Stimulated activated naive B cell treated with anti-CD40 and anti-IgM and Interleukin-4, amounts not matched to agents 10 μg/mL and 1 μg/mL and 100 μg/mL, for 72 hours (primary cell): ENCODE results near the gene RAB11FIP5.
"Not testable (repeated sequence)": the region's sequence is repeated elsewhere in the genome, so short reads cannot be mapped to it uniquely, and the experiment has no call there.

ENCODE experiments used
- ATAC-seq, 2 donors: fragments of 150-1000 bp; cut with Tn5 transposase; replicated peaks; 2 replicates each; pipeline ENCODE4 v1.10.0; 2021; ENCODE audit warnings: moderate library complexity in 1 of 2
- DNase-seq: peaks from one replicate; pipeline ENCODE4 v3.0.0; 2021
- H3K27ac Mint-ChIP-seq: one replicate; pipeline ENCODE4 v1.8.0; 2022; ENCODE audit warnings: mild to moderate bottlenecking, mixed read lengths
- H3K27me3 Mint-ChIP-seq, 2 donors: one replicate each; pipeline ENCODE4 v1.8.0; 2022; ENCODE audit warnings: mixed read lengths in 2 of 2
- H3K36me3 Mint-ChIP-seq, 2 donors: one replicate each; pipeline ENCODE4 v1.8.0; 2022; ENCODE audit warnings: mixed read lengths in 2 of 2, mild to moderate bottlenecking in 1 of 2
- H3K4me1 Mint-ChIP-seq, 2 donors: one replicate each; pipeline ENCODE4 v1.8.0; 2022; ENCODE audit warnings: mixed read lengths in 2 of 2, mild to moderate bottlenecking in 1 of 2
- H3K4me3 Mint-ChIP-seq, 2 donors: one replicate each; pipeline ENCODE4 v1.8.0; 2022; ENCODE audit warnings: mild to moderate bottlenecking in 2 of 2, mixed read lengths in 2 of 2, moderate library complexity in 1 of 2
- H3K9me3 Mint-ChIP-seq, 2 donors: one replicate each; pipeline ENCODE4 v1.8.0; 2022; ENCODE audit warnings: mixed read lengths in 2 of 2, mild to moderate bottlenecking in 1 of 2

RAB11FIP5 gene

GRCh38 chr2:73101626-73102256, 11.0 kb downstream of the RAB11FIP5 start:
- H3K36me3 Mint-ChIP-seq: no peaks in the 10 kb centered on the region
- ATAC-seq (no peak), DNase-seq (no peak)
- no peaks in the 10 kb centered on the region for H3K9me3 Mint-ChIP-seq
- no peaks in the 10 kb centered on the region for H3K27me3 Mint-ChIP-seq
- no peaks in the 10 kb centered on the region for H3K4me1 Mint-ChIP-seq
- H3K27ac Mint-ChIP-seq: no peak overlapping the region
- H3K4me3 Mint-ChIP-seq: no peak overlapping the region

DNA sequence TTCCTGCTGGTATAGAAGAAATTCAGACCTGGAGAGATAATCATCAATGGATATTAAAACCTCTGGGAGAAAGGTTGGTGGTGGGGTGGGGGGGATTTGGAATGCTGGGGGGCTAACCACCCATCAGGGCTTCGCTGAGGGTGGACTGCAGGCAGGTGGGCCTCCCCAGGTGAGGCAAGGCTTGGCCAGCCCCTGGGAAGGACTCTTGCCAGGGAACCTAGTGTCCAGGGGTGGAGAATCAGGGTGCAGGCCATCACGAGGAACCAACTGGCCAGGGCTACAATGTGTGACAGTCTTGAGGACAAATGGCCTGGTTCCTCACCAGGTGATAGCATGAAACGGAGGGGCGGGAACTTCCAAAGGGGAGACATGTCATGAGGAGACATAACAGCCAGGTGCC, 11.8 kb downstream of the RAB11FIP5 start:
- ATAC-seq (no peak), DNase-seq (no peak)
- H3K4me1 Mint-ChIP-seq: no peaks in the 10 kb centered on the region

DNA sequence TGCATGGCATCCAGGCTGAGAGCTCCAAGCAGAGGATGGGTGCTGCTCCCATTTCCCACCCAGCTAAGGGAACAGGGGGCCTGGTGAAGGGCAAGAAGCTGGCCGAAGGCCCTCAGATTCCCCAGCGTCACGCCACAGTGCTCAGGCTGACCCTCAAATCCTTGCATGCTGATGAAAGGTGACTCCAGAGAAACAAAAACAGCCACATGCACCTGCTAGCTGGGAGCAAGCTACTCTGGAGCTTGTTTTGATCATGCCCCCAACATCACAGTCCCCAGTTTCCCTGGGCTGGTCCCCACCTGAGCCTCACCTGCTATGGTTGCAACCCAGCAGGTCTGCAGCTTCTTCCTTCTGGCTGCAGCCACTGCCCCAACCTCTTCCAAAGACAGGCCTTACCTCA, 13.3 kb downstream of the RAB11FIP5 start:
- no peak overlapping the region for H3K4me3 Mint-ChIP-seq
- no peak for ATAC-seq
- no peak overlapping the region for H3K27ac Mint-ChIP-seq
- no peaks in the 10 kb centered on the region for H3K9me3 Mint-ChIP-seq
- DNase-seq: no peak
- no peaks in the 10 kb centered on the region for H3K27me3 Mint-ChIP-seq
- H3K36me3 Mint-ChIP-seq: no peaks in the 10 kb centered on the region
- H3K4me1 Mint-ChIP-seq: no peaks in the 10 kb centered on the region

More for the DNA sequence above, 11.8 kb downstream of the RAB11FIP5 start:
- H3K9me3 Mint-ChIP-seq: no peaks in the 10 kb centered on the region
- H3K4me3 Mint-ChIP-seq: no peak overlapping the region
- H3K27ac Mint-ChIP-seq: no peak overlapping the region
- H3K27me3 Mint-ChIP-seq: no peaks in the 10 kb centered on the region
- H3K36me3 Mint-ChIP-seq: no peaks in the 10 kb centered on the region

- H3K9me3 Mint-ChIP-seq: no peaks in the 10 kb centered on the region
- H3K4me1 Mint-ChIP-seq: peaks cover 0 to 2% of the 10 kb centered on the region in 2 donors
- no peaks in the 10 kb centered on the region for H3K27me3 Mint-ChIP-seq
- H3K4me3 Mint-ChIP-seq: no peak overlapping the region
- no peak for DNase-seq
- no peak for ATAC-seq
- no peaks in the 10 kb centered on the region for H3K36me3 Mint-ChIP-seq
- H3K27ac Mint-ChIP-seq: no peak overlapping the region
Observed at GRCh38 chr2:73095910-73096309, 16.8 kb downstream of the RAB11FIP5 start.

DNA sequence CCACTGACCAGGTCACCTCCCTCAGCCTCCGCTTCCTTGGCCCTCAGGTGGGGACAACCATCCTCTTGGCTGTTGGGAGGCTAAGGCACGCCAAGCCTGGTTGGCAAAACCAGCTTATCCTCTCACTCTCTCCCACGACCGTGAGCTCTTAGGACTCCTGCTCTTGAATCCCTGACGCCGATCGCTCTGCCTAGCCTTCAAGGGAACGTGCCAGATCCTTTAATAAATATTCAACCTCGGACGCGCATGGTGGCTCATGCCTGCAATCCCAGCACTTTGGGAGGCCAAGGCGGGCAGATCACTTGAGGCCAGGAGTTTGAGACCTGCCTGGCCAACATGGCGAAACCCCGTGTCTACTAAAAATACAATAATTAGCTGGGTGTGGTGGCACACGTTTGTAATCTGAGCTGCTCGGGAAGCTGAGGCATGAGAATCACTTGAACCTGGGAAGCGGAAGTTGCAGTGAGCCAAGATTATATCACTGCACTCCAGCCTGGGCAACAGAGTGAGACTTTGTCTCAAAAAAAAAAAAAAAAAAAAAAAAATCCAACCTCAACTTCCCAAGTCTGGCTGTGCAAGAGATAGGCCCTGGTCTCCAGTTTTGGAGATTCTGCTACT, 19.0 kb downstream of the RAB11FIP5 start:
- H3K9me3 Mint-ChIP-seq, DNase-seq: not testable (repeated sequence)

DNA sequence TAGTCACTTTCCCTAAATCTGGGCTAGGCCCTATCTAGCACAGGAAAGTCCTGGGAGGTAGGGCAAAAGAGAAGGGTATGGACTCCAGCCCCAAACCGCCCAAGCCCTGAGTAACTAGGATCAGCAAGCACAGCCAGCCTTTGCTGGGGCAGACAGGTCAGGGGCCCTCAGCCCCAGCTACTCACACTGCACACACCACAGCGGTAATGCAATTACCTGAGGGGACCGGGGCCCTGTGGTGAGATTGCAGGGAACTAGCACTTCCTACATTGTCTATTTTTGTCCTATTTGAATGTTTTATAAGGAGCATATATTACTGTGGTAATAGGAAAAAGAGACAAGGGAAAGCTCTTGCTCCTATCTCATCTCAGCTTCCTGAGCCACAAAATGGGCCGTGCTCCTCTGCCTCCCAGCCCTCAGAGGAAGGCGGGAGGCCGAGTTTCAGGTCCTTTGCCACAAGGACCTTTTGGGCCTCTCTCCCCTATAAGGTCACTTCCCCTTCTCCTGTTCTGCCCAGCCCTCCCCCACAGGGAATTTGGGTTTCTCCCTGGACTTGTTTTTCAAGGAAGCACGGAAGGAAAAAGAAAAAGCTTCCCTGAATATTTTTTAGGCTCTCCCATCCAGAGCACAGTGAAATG, 20.5 kb downstream of the RAB11FIP5 start:
- no peaks in the 10 kb centered on the region for H3K27me3 Mint-ChIP-seq
- H3K4me1 Mint-ChIP-seq: peaks cover 0 to 2% of the 10 kb centered on the region in 2 donors
- no peak for DNase-seq
- no peak overlapping the region for H3K4me3 Mint-ChIP-seq
- no peaks in the 10 kb centered on the region for H3K9me3 Mint-ChIP-seq
- no peak overlapping the region for H3K27ac Mint-ChIP-seq
- ATAC-seq: no peak
- no peaks in the 10 kb centered on the region for H3K36me3 Mint-ChIP-seq

More for the DNA sequence above, 19.0 kb downstream of the RAB11FIP5 start:
- not testable (repeated sequence) for ATAC-seq, H3K36me3 Mint-ChIP-seq, H3K27me3 Mint-ChIP-seq, H3K4me1 Mint-ChIP-seq, H3K4me3 Mint-ChIP-seq, H3K27ac Mint-ChIP-seq

- H3K27me3 Mint-ChIP-seq: no peaks in the 10 kb centered on the region
- no peak for DNase-seq
- peaks cover 0 to 2% of the 10 kb centered on the region in 2 donors for H3K4me1 Mint-ChIP-seq
- ATAC-seq: no peak
- H3K27ac Mint-ChIP-seq: no peak overlapping the region
- H3K4me3 Mint-ChIP-seq: no peak overlapping the region
- H3K9me3 Mint-ChIP-seq: no peaks in the 10 kb centered on the region
- no peaks in the 10 kb centered on the region for H3K36me3 Mint-ChIP-seq
Observed at GRCh38 chr2:73091696-73092095, 21.1 kb downstream of the RAB11FIP5 start.

- Mint-ChIP-seq H3K4me1 (peaks cover 0 to 2% of the 10 kb centered on the region in 2 donors), H3K36me3 (no peaks in the 10 kb centered on the region), H3K27me3 (no peaks in the 10 kb centered on the region), H3K9me3 (no peaks in the 10 kb centered on the region), H3K4me3 (no peak overlapping the region), H3K27ac (no peak overlapping the region)
- DNase-seq (no peak), ATAC-seq (no peak)
Observed at GRCh38 chr2:73091164-73091563, 21.6 kb downstream of the RAB11FIP5 start.

GRCh38 chr2:73089270-73090030, 23.3 kb downstream of the RAB11FIP5 start:
- H3K27ac Mint-ChIP-seq: no peak overlapping the region
- H3K9me3 Mint-ChIP-seq: no peaks in the 10 kb centered on the region
- H3K4me1 Mint-ChIP-seq: peaks cover 0 to 6% of the 10 kb centered on the region in 2 donors
- no peak for DNase-seq
- H3K36me3 Mint-ChIP-seq: no peaks in the 10 kb centered on the region
- no peak for ATAC-seq
- no peak overlapping the region for H3K4me3 Mint-ChIP-seq
- no peaks in the 10 kb centered on the region for H3K27me3 Mint-ChIP-seq

DNA sequence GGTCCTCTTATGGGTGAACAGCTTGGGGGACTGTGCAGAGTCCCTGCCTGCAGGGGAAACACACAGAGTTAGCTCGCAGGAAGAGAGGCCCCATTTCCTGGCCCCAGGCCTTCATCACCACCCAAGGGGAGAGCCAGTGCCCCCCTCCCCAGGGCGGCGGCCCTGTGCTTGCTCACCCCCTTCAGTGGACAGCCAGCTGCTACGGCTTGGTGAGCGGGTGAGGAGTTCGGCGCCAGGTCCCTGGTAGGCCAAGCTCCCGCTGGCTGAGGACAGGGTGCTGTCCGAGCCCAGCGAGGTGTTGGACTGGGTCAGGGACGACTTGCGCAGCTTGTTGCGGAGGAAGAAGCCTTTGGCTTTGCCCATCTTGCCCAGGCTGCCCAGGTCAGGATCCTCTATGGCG, 24.0 kb downstream of the RAB11FIP5 start:
- Mint-ChIP-seq H3K9me3 (no peaks in the 10 kb centered on the region), H3K27me3 (no peaks in the 10 kb centered on the region), H3K27ac (no peak overlapping the region), H3K4me3 (no peak overlapping the region), H3K4me1 (peaks cover 0 to 6% of the 10 kb centered on the region in 2 donors), H3K36me3 (no peaks in the 10 kb centered on the region)
- ATAC-seq (no peak), DNase-seq (no peak)

- Mint-ChIP-seq H3K4me1 (peaks cover 0 to 6% of the 10 kb centered on the region in 2 donors), H3K9me3 (no peaks in the 10 kb centered on the region), H3K27me3 (no peaks in the 10 kb centered on the region), H3K27ac (no peak overlapping the region), H3K36me3 (no peaks in the 10 kb centered on the region), H3K4me3 (no peak overlapping the region)
- ATAC-seq: no peak
- DNase-seq: no peak
Observed at GRCh38 chr2:73088211-73088610, 24.5 kb downstream of the RAB11FIP5 start.

GRCh38 chr2:73087311-73087710, 25.4 kb downstream of the RAB11FIP5 start:
- Mint-ChIP-seq H3K36me3 (no peaks in the 10 kb centered on the region), H3K9me3 (no peaks in the 10 kb centered on the region), H3K4me1 (peaks cover 0 to 4% of the 10 kb centered on the region in 2 donors), H3K27me3 (no peaks in the 10 kb centered on the region), H3K27ac (no peak overlapping the region), H3K4me3 (no peak overlapping the region)
- DNase-seq (no peak), ATAC-seq (no peak)

- no peaks in the 10 kb centered on the region for H3K36me3 Mint-ChIP-seq
- no peaks in the 10 kb centered on the region for H3K9me3 Mint-ChIP-seq
- DNase-seq: peak; percentile 61
- peak; percentile 94 to 97 for ATAC-seq
- H3K27me3 Mint-ChIP-seq: no peaks in the 10 kb centered on the region
- no peak overlapping the region for H3K4me3 Mint-ChIP-seq
- peaks cover 0 to 3% of the 10 kb centered on the region in 2 donors for H3K4me1 Mint-ChIP-seq
- no peak overlapping the region for H3K27ac Mint-ChIP-seq
Observed at GRCh38 chr2:73085691-73086090, 27.1 kb downstream of the RAB11FIP5 start.

DNA sequence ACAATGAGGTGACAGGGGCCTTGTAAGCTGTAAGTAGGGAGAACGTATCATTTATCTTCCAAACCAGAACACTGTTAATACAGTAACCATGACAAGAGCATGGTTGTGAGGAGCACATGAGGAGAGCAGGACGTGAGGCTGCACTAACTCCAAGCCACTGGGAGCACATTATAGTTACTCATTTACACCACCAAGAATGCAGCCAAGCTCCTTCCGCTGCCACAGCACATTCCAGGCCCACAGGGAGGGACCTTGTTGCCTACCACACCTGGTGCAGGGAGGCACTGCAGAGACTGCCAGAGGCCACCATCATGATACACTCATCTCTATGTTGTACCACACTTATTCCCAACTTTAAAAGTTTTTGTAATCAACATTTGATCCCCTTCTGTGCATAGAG, 27.8 kb downstream of the RAB11FIP5 start:
- Mint-ChIP-seq H3K27me3 (no peaks in the 10 kb centered on the region), H3K36me3 (no peaks in the 10 kb centered on the region), H3K9me3 (no peaks in the 10 kb centered on the region), H3K4me3 (no peak overlapping the region), H3K4me1 (peaks cover 0 to 3% of the 10 kb centered on the region in 2 donors), H3K27ac (no peak overlapping the region)
- no peak for ATAC-seq
- DNase-seq: no peak
